ENCODE data around the gene PDX1. TPM values are rescaled to one million over a fixed set of nuclear protein-coding genes. Genes with fewer than 3 reads are reported as not detected.

PDX1 gene
- polyA plus RNA-seq, 1 donor from 2014 or later, result not detected

GRCh38 chr13:27968316-27969081 is 48.7 kb downstream of the PDX1 start:
- Histone ChIP-seq H4K20me1 (ENCODE audit: insufficient read depth) (no peaks in the 10 kb centered on the region), H3K79me2 (replicated peaks; ENCODE audit: insufficient read depth, low read length) (no peaks in the 10 kb centered on the region), H3K36me3 (ENCODE audit: insufficient read depth, low read length) (no peaks in the 10 kb centered on the region), H3K9me3 (ENCODE audit: low read length) (no peaks in the 10 kb centered on the region), H3K9ac (ENCODE audit: low read length) (no peak overlapping the region), H3K27me3 (ENCODE audit: insufficient read depth, low read depth, low read length) (peaks cover 100% of the 10 kb centered on the region), H3F3A (ENCODE audit: insufficient read depth, low read length, poor library complexity, severe bottlenecking) (no peaks in the 10 kb centered on the region), H3K4me3 (ENCODE audit: low read length) (peak overlapping the region; percentile 51), H2AFZ (ENCODE audit: low read depth, low read length) (no peak overlapping the region), H3K9me2 (ENCODE audit: insufficient read depth, low read length) (no peaks in the 10 kb centered on the region), H3K27ac (ENCODE audit: low read length) (no peak overlapping the region), H3K4me2 (ENCODE audit: low read length) (no peak overlapping the region)
- TF ChIP-seq RAD21 (conservative IDR thresholded peaks at IDR 0.05) (no peak), MXI1 (conservative IDR thresholded peaks at IDR 0.05; ENCODE audit: poor library complexity, severe bottlenecking) (no peak), POLR2AphosphoS5 (IDR thresholded peaks at IDR 0.05) (no peak), REST (IDR thresholded peaks at IDR 0.05; ENCODE audit: borderline replicate concordance) (no peak), TAF1 (IDR thresholded peaks at IDR 0.05; ENCODE audit: low read depth) (no peak), EZH2 (IDR thresholded peaks at IDR 0.05; ENCODE audit: borderline replicate concordance, insufficient read depth, low read length, poor library complexity, severe bottlenecking) (peak; percentile 96)

GRCh38 chr13:27969082-27969865 is 49.5 kb downstream of the PDX1 start, which contains the start of gene CDX2:
TSS of gene CDX2 (minus strand) at chr13:27969315. CDS start at chr13:27969006, 309 bp downstream.
- Histone ChIP-seq H3K36me3 (ENCODE audit: insufficient read depth, low read length) (no peaks in the 10 kb centered on the region), H4K20me1 (ENCODE audit: insufficient read depth) (no peaks in the 10 kb centered on the region), H3K4me3 (ENCODE audit: low read length) (peak within 1 kb of the TSS; percentile 51), H3F3A (ENCODE audit: insufficient read depth, low read length, poor library complexity, severe bottlenecking) (no peaks in the 10 kb centered on the region), H3K9me2 (ENCODE audit: insufficient read depth, low read length) (no peaks in the 10 kb centered on the region), H3K9me3 (ENCODE audit: low read length) (no peaks in the 10 kb centered on the region), H3K9ac (ENCODE audit: low read length) (no peak within 1 kb of the TSS), H3K79me2 (replicated peaks; ENCODE audit: insufficient read depth, low read length) (no peaks in the 10 kb centered on the region), H3K4me2 (ENCODE audit: low read length) (no peak within 1 kb of the TSS), H2AFZ (ENCODE audit: low read depth, low read length) (no peak within 1 kb of the TSS), H3K27ac (ENCODE audit: low read length) (no peak within 1 kb of the TSS), H3K27me3 (ENCODE audit: insufficient read depth, low read depth, low read length) (peaks cover 100% of the 10 kb centered on the region)
- TF ChIP-seq CTCF (IDR thresholded peaks at IDR 0.05; ENCODE audit: poor library complexity, severe bottlenecking), result no peak
- TF ChIP-seq EP300 (conservative IDR thresholded peaks at IDR 0.05; ENCODE audit: poor library complexity, severe bottlenecking), result no peak
- TF ChIP-seq EZH2 (IDR thresholded peaks at IDR 0.05; ENCODE audit: borderline replicate concordance, insufficient read depth, low read length, poor library complexity, severe bottlenecking), result peak; percentile 14
- TF ChIP-seq SMC3 (conservative IDR thresholded peaks at IDR 0.05; ENCODE audit: poor library complexity), result no peak
- no peak for TF ChIP-seq RAD21 (conservative IDR thresholded peaks at IDR 0.05)
- TF ChIP-seq MXI1 (conservative IDR thresholded peaks at IDR 0.05; ENCODE audit: poor library complexity, severe bottlenecking), result no peak
- TF ChIP-seq REST (IDR thresholded peaks at IDR 0.05; ENCODE audit: borderline replicate concordance), result no peak
